ENCODE measurements around the gene RNF112.
"Not testable (repeated sequence)": the region's sequence is repeated elsewhere in the genome, so short reads cannot be mapped to it uniquely, and the experiment has no call there.

GRCh38 chr17:19441288-19441687, 30.3 kb downstream of the RNF112 start:
- not testable (repeated sequence) for TF ChIP-seq EGR1 (IDR thresholded peaks at IDR 0.05; ENCODE audit: borderline replicate concordance, low read depth, low read length); SAP30 (IDR thresholded peaks at IDR 0.05; ENCODE audit: insufficient read depth, insufficient replicate concordance, low read length); RXRA (IDR thresholded peaks at IDR 0.05; ENCODE audit: insufficient read depth, low read depth, low read length)

Measured in H1 (cell line).